Bronchial smooth muscle cell (primary cell): ENCODE results near the gene ZNF628. TPM values are rescaled to one million over a fixed set of nuclear protein-coding genes. Genes with fewer than 3 reads are reported as not detected.

Experiments used
- total RNA-seq: library from RNA; depleted of rRNA; stranded (reverse); fragments of >200 nt; gene quantifications from 2 replicates; pipeline ENCODE4 v1.2.1, GENCODE V29; 2014

ZNF628 gene
- total RNA-seq = 0.47 and 0.69 TPM in 2 replicates

GRCh38 chr19:55476100-55476775 lies at the start of gene ZNF628:
TSS of gene ZNF628 (plus strand) at chr19:55476617. CDS start at chr19:55479911, 3,294 bp downstream.

GRCh38 chr19:55443045-55443823 lies 33.2 kb upstream of the ZNF628 start, which contains the start of gene SHISA7:
TSS of gene SHISA7 (minus strand) at chr19:55443300. CDS start at chr19:55442863, 437 bp downstream.

GRCh38 chr19:55461259-55461973 lies 15.0 kb upstream of the ZNF628 start, which contains the start of gene ISOC2:
TSS of gene ISOC2 (minus strand) at chr19:55461642. CDS start at chr19:55456486, 5,156 bp downstream.

GRCh38 chr19:55464662-55465054 lies 11.8 kb upstream of the ZNF628 start, which contains the start of gene C19orf85:
TSS of gene C19orf85 (minus strand) at chr19:55464751. CDS start at chr19:55464554, 197 bp downstream.

GRCh38 chr19:55484593-55485438 lies 8.4 kb downstream of the ZNF628 start, which contains the start of gene NAT14:
TSS of gene NAT14 (plus strand) at chr19:55485188. CDS start at chr19:55485709, 521 bp downstream.

GRCh38 chr19:55487924-55488687 lies 11.7 kb downstream of the ZNF628 start, which contains the start of gene SSC5D:
TSS of gene SSC5D (plus strand) at chr19:55488436. CDS start at chr19:55488590, 154 bp downstream.

Other genes starting within 250 kb of the ZNF628 start
- 0.95 and 1.5 TPM in 2 replicates for gene TMEM86B, start 247.9 kb upstream of the ZNF628 start, total RNA-seq
- gene PPP6R1, start 217.6 kb upstream of the ZNF628 start, total RNA-seq = 24.0 and 24.4 TPM in 2 replicates
- 20.2 and 20.3 TPM in 2 replicates for gene HSPBP1, start 196.5 kb upstream of the ZNF628 start, total RNA-seq
- 3.5 and 7.0 TPM in 2 replicates for gene BRSK1, start 192.6 kb upstream of the ZNF628 start, total RNA-seq
- not detected in 2 replicates for gene TMEM150B, start 151.3 kb upstream of the ZNF628 start, total RNA-seq
- gene KMT5C, start 136.7 kb upstream of the ZNF628 start, total RNA-seq = 7.1 and 10.3 TPM in 2 replicates
- gene COX6B2, start 121.9 kb upstream of the ZNF628 start, total RNA-seq = 0.16 TPM in 1 of 2 replicates, not detected in the other
- gene GARIN5B, start 113.4 kb upstream of the ZNF628 start, total RNA-seq = not detected in 2 replicates
- gene IL11, start 106.2 kb upstream of the ZNF628 start, total RNA-seq = 0.94 and 1.6 TPM in 2 replicates
- 0.47 TPM in 1 of 2 replicates, not detected in the other for gene TMEM190, start 99.8 kb upstream of the ZNF628 start, total RNA-seq
- 0.16 TPM in 1 of 2 replicates, not detected in the other for gene TMEM238, start 92.3 kb upstream of the ZNF628 start, total RNA-seq
- gene RPL28, start 90.7 kb upstream of the ZNF628 start, total RNA-seq = 202 and 304 TPM in 2 replicates
- gene UBE2S, start 68.8 kb upstream of the ZNF628 start, total RNA-seq = 8.6 and 20.3 TPM in 2 replicates
- gene SHISA7, start 33.3 kb upstream of the ZNF628 start, total RNA-seq = not detected in 2 replicates
- 38.8 and 58.3 TPM in 2 replicates for gene ISOC2, start 15.0 kb upstream of the ZNF628 start, total RNA-seq
- gene C19orf85, start 11.9 kb upstream of the ZNF628 start, total RNA-seq = not detected in 2 replicates
- 9.2 and 16.2 TPM in 2 replicates for gene NAT14, start 8.6 kb downstream of the ZNF628 start, total RNA-seq
- 3.9 and 13.1 TPM in 2 replicates for gene SSC5D, start 11.8 kb downstream of the ZNF628 start, total RNA-seq
- gene SBK2, start 60.5 kb downstream of the ZNF628 start, total RNA-seq = not detected in 2 replicates
- gene SBK3, start 68.9 kb downstream of the ZNF628 start, total RNA-seq = 0.16 TPM in 1 of 2 replicates, not detected in the other
- 1.6 and 2.0 TPM in 2 replicates for gene ZNF579, start 104.2 kb downstream of the ZNF628 start, total RNA-seq
- gene FIZ1, start 122.9 kb downstream of the ZNF628 start, total RNA-seq = 0.95 and 2.1 TPM in 2 replicates
- gene ZNF524, start 123.7 kb downstream of the ZNF628 start, total RNA-seq = 12.1 and 13.2 TPM in 2 replicates
- 0.34 and 0.63 TPM in 2 replicates for gene ZNF865, start 129.0 kb downstream of the ZNF628 start, total RNA-seq
- 5.0 and 5.8 TPM in 2 replicates for gene ZNF784, start 147.9 kb downstream of the ZNF628 start, total RNA-seq
- gene ZNF580, start 164.4 kb downstream of the ZNF628 start, total RNA-seq = 4.4 and 5.7 TPM in 2 replicates
- gene ZNF581, start 167.0 kb downstream of the ZNF628 start, total RNA-seq = 29.1 and 32.2 TPM in 2 replicates
- 3.9 and 7.3 TPM in 2 replicates for gene CCDC106, start 171.6 kb downstream of the ZNF628 start, total RNA-seq
- 72.3 and 77.7 TPM in 2 replicates for gene U2AF2, start 178.4 kb downstream of the ZNF628 start, total RNA-seq
- gene EPN1, start 198.6 kb downstream of the ZNF628 start, total RNA-seq = 56.9 and 61.7 TPM in 2 replicates